ENCODE results near the gene SCAPER. TPM values are rescaled to one million over a fixed set of nuclear protein-coding genes. Genes with fewer than 3 reads are reported as not detected.

The SCAPER gene
- total RNA-seq, 2 experiments from 2014 or later, result 31.4 to 32.7 TPM

DNA sequence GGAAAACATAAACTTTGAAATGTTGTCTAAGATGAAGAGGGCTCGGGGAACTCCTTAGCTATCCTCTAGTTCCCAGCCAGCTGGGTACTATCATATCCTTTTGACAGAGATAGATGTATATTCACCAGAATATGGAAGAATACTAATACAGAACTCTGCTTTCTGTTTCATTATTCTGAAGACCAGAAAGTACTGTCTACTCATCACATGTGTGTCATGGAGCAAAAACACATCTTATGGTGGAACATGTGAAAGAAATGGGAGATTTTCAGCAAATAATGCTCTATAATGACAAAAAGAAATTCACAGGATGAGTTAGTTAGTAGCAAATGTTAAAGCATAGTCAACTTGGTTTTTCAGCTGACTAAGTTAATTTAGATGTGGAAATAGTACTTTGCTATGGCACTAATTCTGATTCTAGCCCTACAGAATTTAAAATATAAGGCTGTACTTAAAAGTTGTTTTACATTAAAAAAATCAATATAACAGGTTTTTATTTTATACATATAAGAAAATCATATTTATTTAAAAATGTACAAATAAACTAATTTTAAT, 552.0 kb downstream of the SCAPER start:
- POLR2A ChIA-PET, result no interaction called here
- no peaks in the 10 kb centered on the region for H3K4me1 Mint-ChIP-seq (ENCODE audit: low read depth)
- ATAC-seq (no peak), DNase-seq (no peak)
- no peaks in the 10 kb centered on the region for H3K9me3 Mint-ChIP-seq
- no peak overlapping the region for H3K4me3 Mint-ChIP-seq
- H3K36me3 Mint-ChIP-seq (ENCODE audit: low read depth), result peaks cover 9% of the 10 kb centered on the region
- intact Hi-C loops (cut with micrococcal nuclease), result no loop called here
- CTCF ChIA-PET, result no interaction called here
- peaks cover 3% of the 10 kb centered on the region for H3K27me3 Mint-ChIP-seq
- TF ChIP-seq, protein P1, sequence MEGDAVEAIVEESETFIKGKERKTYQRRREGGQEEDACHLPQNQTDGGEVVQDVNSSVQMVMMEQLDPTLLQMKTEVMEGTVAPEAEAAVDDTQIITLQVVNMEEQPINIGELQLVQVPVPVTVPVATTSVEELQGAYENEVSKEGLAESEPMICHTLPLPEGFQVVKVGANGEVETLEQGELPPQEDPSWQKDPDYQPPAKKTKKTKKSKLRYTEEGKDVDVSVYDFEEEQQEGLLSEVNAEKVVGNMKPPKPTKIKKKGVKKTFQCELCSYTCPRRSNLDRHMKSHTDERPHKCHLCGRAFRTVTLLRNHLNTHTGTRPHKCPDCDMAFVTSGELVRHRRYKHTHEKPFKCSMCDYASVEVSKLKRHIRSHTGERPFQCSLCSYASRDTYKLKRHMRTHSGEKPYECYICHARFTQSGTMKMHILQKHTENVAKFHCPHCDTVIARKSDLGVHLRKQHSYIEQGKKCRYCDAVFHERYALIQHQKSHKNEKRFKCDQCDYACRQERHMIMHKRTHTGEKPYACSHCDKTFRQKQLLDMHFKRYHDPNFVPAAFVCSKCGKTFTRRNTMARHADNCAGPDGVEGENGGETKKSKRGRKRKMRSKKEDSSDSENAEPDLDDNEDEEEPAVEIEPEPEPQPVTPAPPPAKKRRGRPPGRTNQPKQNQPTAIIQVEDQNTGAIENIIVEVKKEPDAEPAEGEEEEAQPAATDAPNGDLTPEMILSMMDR (IDR thresholded peaks at IDR 0.05), result no peak
- H3K27ac Mint-ChIP-seq, result no peak overlapping the region

DNA sequence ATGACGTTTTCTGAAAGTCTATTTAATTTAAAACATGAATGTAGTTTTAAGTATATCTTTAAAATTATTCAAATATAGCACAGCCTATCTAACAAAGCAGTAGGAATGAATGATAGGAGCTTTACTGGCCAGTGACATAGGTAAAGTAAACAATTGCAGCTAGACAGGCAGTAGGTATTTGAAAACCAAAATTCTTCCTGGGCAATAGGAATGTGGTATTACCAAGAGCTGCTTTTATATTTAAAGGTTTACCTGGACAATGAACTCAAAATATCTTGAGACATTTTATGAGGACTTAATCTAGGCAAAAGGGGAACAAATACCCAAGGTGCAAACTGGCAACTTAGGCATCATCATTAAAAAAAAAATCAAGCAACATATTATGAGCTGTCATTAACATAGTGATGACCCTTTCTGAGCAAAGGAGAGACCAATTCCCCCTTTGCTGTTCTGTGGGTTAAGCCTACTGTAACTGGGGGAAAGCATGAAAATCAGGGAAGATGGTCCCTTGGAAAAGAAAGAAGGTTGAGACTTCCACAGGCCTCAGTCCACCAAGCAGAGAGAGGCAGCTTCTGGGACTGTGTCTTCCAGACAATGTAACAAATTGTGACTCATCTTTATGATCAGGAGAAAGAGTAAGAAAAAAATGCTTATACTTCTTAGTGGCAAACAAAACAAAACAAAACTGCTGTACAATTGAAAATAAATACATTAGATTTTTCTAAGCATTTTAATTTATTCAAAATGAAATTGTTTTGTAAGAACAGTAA, 555.7 kb downstream of the SCAPER start:
- DNase-seq (no peak), ATAC-seq (no peak)
- H3K9me3 Mint-ChIP-seq, result no peaks in the 10 kb centered on the region
- intact Hi-C loops (cut with micrococcal nuclease), result no loop called here
- H3K36me3 Mint-ChIP-seq (ENCODE audit: low read depth), result peaks cover 7% of the 10 kb centered on the region
- CTCF ChIA-PET, result no interaction called here
- POLR2A ChIA-PET, result interaction anchor here (0.6 to 0.7 kb wide), 3 partner anchors 9 to 104 kb away, joined by 3 to 4 read pairs (median 3); no protein-coding TSS in a partner anchor
- H3K4me3 Mint-ChIP-seq, result no peak overlapping the region
- TF ChIP-seq, protein P1 (IDR thresholded peaks at IDR 0.05), result no peak
- no peak overlapping the region for H3K27ac Mint-ChIP-seq
- H3K4me1 Mint-ChIP-seq (ENCODE audit: low read depth), result peaks cover 9% of the 10 kb centered on the region
- H3K27me3 Mint-ChIP-seq, result peaks cover 25% of the 10 kb centered on the region

DNA sequence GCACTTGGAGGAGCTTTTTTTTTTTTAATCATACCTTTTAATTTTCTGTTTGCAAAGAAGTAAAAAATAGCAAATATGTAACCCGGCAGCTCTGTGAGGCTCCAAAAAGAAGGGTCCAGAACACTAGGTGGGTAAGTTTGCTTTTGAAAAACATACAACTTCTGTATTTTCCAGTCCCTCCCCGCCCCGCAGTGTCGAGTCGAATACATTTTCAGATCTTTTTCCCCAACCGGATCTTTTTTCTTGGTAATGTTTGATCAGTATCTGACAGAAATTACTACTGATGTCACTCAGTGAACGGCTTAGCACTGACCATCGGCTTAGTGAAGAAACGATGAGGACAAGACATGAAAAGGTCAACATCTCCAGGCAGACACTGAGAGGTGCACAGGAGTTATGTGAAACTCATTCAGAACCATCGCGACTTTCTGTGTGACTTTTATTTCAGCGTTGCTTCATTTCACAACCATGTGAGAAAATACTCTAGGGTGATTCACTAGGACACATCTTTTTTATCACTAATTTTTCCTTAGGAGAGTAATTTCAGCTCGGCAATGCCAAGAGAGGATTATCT, 557.6 kb downstream of the SCAPER start:
- POLR2A ChIA-PET, result interaction anchor here (1.5 kb wide), 1 partner anchor 29 kb away, joined by 4 read pairs; no protein-coding TSS in a partner anchor
- CTCF ChIA-PET, result no interaction called here
- intact Hi-C loops (cut with micrococcal nuclease), result no loop called here
- Mint-ChIP-seq H3K27ac (no peak overlapping the region), H3K27me3 (peaks cover 39% of the 10 kb centered on the region), H3K9me3 (no peaks in the 10 kb centered on the region), H3K4me1 (ENCODE audit: low read depth) (peaks cover 9% of the 10 kb centered on the region), H3K4me3 (no peak overlapping the region), H3K36me3 (ENCODE audit: low read depth) (peaks cover 7% of the 10 kb centered on the region)
- DNase-seq (no peak), ATAC-seq (no peak)
- TF ChIP-seq, protein P1 (IDR thresholded peaks at IDR 0.05), result no peak

DNA sequence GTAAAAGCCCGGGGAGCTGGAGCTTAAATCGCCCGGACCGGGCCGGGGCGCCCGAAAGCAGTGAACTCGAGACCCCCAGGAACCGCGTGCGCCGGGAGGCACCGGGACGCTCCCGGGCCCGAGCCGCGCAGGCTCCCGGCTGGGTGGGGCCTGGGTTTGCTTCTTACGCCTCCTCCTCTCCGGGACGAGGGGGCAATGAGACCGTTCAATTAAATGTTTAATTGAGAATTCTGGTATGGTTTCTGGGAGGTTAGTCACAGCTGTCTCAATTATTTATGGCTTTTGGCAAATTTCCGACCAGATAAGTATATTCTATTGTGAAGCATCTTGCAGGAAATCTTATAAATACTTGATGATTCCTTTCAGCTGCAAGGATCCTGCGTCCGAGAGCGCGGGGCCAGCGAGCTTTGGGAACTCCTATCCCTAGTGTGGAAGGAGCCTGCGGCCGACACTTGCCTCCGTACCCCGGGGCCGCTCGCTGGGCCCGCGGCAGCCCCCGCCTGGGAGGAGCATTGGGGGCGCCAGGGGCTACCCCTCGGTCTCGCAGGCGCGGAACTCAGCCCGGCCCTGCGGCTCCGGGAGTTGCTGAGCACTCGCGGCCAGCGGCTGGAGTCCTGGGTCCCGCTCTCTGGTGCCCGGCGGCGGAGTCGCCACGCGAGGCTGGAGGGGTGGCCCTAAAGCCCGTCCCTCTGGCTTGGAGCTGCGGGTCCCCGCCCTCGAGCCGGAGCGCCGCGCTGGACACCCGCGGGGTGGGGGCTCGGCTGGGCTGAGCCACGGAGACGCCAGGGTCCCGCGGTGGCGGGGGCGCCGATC, 558.3 kb downstream of the SCAPER start:
- CTCF ChIA-PET, result interaction anchor here (0.9 to 2.0 kb wide), 2 partner anchors 13 to 155 kb away, joined by 3 to 8 read pairs; no protein-coding TSS in a partner anchor
- POLR2A ChIA-PET, result interaction anchor here (1.0 to 1.7 kb wide), 3 partner anchors 9 to 29 kb away, joined by 3 to 4 read pairs (median 4); no protein-coding TSS in a partner anchor

More for the DNA sequence above, 558.3 kb downstream of the SCAPER start:
- TF ChIP-seq, protein P1 (IDR thresholded peaks at IDR 0.05), result no peak
- Mint-ChIP-seq H3K27ac (no peak overlapping the region), H3K27me3 (peaks cover 43% of the 10 kb centered on the region), H3K4me1 (ENCODE audit: low read depth) (peaks cover 13% of the 10 kb centered on the region), H3K9me3 (no peaks in the 10 kb centered on the region), H3K36me3 (ENCODE audit: low read depth) (peaks cover 7% of the 10 kb centered on the region), H3K4me3 (peak overlapping the region; percentile 26)
- intact Hi-C loops (cut with micrococcal nuclease), result no loop called here
- ATAC-seq, result no peak
- DNase-seq, result no peak
